ENCODE measurements around the gene DTNB.

The DTNB gene

DNA sequence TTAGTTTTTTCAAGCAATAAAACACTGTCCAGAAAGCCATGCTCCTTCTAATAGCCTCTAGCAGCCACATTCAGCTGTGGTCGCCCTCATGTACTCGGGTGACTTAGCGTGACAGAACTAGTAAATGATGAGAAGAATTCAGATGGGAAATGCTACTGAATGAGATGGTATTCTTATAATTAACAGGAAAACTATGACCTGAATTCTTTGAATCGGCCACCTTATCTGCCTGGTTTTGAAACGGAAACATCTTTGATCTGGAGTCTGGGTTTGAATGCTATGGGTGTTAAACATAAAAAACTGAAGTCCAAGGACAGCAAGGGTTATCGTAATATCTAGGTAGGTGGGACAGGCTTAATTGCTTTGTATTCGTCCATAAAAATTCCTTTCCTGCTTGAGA is 192.8 kb downstream of the DTNB start:
- ChIA-PET POLR2A (interaction anchor here (0.5 kb wide), 1 partner anchor 421 kb away, joined by 3 read pairs; no protein-coding TSS in a partner anchor), CTCF (no interaction called here)
- Histone ChIP-seq H3K27ac (ENCODE audit: extremely low read depth, low read depth, low read length) (no peak overlapping the region), H3K4me1 (ENCODE audit: control insufficient read depth, insufficient read depth, low read length) (peaks cover 2% of the 10 kb centered on the region; the same call in 1 of the 2 replicates), H3K9me3 (ENCODE audit: control insufficient read depth, insufficient read depth, low read depth, low read length) (no peaks in the 10 kb centered on the region), H3K36me3 (ENCODE audit: control insufficient read depth in 2 of 2, insufficient read depth in 1 of 2, low read length in 2 of 2) (peaks cover 0 to 3% of the 10 kb centered on the region in 2 experiments; a peak in 1 of 3 replicates), H3K4me3 (ENCODE audit: low read depth, low read length) (no peak overlapping the region)
- no peak for TF ChIP-seq SCRT1 (tag by site-specific recombination; IDR thresholded peaks at IDR 0.05; ENCODE audit: borderline replicate concordance)

DNA sequence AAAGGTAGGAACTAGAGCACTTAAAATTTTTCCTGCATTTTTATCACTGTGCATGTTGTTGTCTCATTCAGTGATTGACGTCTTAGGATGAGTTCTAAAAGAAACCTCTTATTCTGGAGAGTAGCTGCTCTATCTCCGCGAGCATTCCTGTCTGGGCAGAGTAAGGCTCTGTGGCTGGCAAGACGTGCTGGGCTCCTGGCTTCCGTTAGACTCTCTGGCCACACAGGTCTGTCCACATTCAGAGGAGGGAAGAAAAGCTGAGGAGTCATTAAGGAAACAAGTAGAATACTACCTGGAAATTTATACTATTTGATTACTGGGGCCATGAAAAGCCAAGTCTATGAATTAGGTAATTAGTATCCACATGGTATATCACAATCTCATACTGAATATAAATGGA is 193.6 kb downstream of the DTNB start:
- ChIA-PET POLR2A (interaction anchor here (0.5 kb wide), 1 partner anchor 420 kb away, joined by 3 read pairs; no protein-coding TSS in a partner anchor), CTCF (interaction anchor here (0.7 to 1.4 kb wide), 2 partner anchors 31 to 104 kb away, joined by 3 read pairs; no protein-coding TSS in a partner anchor)
- TF ChIP-seq ZNF610 (tag by site-specific recombination; IDR thresholded peaks at IDR 0.05; ENCODE audit: borderline replicate concordance) (no peak), GLI2 (tag by site-specific recombination; IDR thresholded peaks at IDR 0.05; ENCODE audit: borderline replicate concordance, low read depth) (no peak), ZNF391 (tag by site-specific recombination; IDR thresholded peaks at IDR 0.05; ENCODE audit: borderline replicate concordance, low read depth) (no peak), ZBTB8A (tag by site-specific recombination; IDR thresholded peaks at IDR 0.05) (no peak), ZNF23 (tag by site-specific recombination; IDR thresholded peaks at IDR 0.05; ENCODE audit: borderline replicate concordance) (no peak), ZNF626 (tag by site-specific recombination; IDR thresholded peaks at IDR 0.05) (no peak)
- Histone ChIP-seq H3K4me1 (ENCODE audit: control insufficient read depth, insufficient read depth, low read length) (peaks cover 2% of the 10 kb centered on the region; the same call in 1 of the 2 replicates), H3K9me3 (ENCODE audit: control insufficient read depth, insufficient read depth, low read depth, low read length) (no peaks in the 10 kb centered on the region), H3K36me3 (ENCODE audit: control insufficient read depth in 2 of 2, insufficient read depth in 1 of 2, low read length in 2 of 2) (peaks cover 0 to 3% of the 10 kb centered on the region in 2 experiments; a peak in 1 of 3 replicates), H3K4me3 (ENCODE audit: low read depth, low read length) (no peak overlapping the region), H3K27ac (ENCODE audit: extremely low read depth, low read depth, low read length) (no peak overlapping the region)

DNA sequence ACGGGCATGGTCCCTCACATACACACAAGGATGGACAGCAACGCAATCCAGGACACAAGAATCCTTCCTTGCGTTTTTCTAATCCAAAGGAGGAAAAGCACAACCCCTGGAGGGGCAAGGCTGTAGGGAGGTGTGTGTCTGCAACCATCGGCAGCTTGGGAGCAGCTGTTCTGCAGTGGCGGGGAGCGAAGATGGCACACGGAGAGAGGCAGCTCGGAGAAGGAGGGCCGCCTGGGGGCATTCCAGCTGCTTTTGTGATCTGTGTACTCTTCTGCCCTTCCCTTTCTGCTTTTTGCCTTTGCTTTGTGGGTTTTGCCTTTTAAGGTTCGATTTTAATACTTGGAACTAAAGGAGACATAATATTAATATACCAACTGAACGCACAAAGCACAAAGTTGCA is 194.6 kb downstream of the DTNB start:
- ChIA-PET POLR2A (no interaction called here), CTCF (interaction anchor here (1.4 kb wide), 1 partner anchor 103 kb away, joined by 3 read pairs; no protein-coding TSS in a partner anchor)
- no peak overlapping the region for H3K27ac ChIP-seq (ENCODE audit: extremely low read depth, low read depth, low read length)
- no peak overlapping the region for H3K4me3 ChIP-seq (ENCODE audit: low read depth, low read length)
- H3K4me1 ChIP-seq (ENCODE audit: control insufficient read depth, insufficient read depth, low read length): peaks cover 11% of the 10 kb centered on the region
- TF ChIP-seq ZNF707 (tag by site-specific recombination; IDR thresholded peaks at IDR 0.05) (no peak), HOXD13 (CRISPR knock-in tag; IDR thresholded peaks at IDR 0.05; ENCODE audit: borderline replicate concordance) (no peak), KLF1 (tag by site-specific recombination; IDR thresholded peaks at IDR 0.05) (no peak), ZNF114 (tag by site-specific recombination; IDR thresholded peaks at IDR 0.05) (no peak), EGR2 (tag by site-specific recombination; IDR thresholded peaks at IDR 0.05; ENCODE audit: low read depth) (no peak), HOXC10 (CRISPR knock-in tag; IDR thresholded peaks at IDR 0.05) (no peak), ZNF211 (tag by site-specific recombination; IDR thresholded peaks at IDR 0.05; ENCODE audit: low read depth) (no peak), GLI4 (tag by site-specific recombination; IDR thresholded peaks at IDR 0.05) (no peak), GLIS1 (tag by site-specific recombination; IDR thresholded peaks at IDR 0.05) (no peak)
- TF ChIP-seq, protein P1, sequence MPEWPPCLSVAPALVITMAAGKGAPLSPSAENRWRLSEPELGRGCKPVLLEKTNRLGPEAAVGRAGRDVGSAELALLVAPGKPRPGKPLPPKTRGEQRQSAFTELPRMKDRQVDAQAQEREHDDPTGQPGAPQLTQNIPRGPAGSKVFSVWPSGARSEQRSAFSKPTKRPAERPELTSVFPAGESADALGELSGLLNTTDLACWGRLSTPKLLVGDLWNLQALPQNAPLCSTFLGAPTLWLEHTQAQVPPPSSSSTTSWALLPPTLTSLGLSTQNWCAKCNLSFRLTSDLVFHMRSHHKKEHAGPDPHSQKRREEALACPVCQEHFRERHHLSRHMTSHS (tag by site-specific recombination; IDR thresholded peaks at IDR 0.05): no peak
- TF ChIP-seq, protein P2, sequence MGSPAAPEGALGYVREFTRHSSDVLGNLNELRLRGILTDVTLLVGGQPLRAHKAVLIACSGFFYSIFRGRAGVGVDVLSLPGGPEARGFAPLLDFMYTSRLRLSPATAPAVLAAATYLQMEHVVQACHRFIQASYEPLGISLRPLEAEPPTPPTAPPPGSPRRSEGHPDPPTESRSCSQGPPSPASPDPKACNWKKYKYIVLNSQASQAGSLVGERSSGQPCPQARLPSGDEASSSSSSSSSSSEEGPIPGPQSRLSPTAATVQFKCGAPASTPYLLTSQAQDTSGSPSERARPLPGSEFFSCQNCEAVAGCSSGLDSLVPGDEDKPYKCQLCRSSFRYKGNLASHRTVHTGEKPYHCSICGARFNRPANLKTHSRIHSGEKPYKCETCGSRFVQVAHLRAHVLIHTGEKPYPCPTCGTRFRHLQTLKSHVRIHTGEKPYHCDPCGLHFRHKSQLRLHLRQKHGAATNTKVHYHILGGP (tag by site-specific recombination; IDR thresholded peaks at IDR 0.05): no peak
- TF ChIP-seq, protein P3, sequence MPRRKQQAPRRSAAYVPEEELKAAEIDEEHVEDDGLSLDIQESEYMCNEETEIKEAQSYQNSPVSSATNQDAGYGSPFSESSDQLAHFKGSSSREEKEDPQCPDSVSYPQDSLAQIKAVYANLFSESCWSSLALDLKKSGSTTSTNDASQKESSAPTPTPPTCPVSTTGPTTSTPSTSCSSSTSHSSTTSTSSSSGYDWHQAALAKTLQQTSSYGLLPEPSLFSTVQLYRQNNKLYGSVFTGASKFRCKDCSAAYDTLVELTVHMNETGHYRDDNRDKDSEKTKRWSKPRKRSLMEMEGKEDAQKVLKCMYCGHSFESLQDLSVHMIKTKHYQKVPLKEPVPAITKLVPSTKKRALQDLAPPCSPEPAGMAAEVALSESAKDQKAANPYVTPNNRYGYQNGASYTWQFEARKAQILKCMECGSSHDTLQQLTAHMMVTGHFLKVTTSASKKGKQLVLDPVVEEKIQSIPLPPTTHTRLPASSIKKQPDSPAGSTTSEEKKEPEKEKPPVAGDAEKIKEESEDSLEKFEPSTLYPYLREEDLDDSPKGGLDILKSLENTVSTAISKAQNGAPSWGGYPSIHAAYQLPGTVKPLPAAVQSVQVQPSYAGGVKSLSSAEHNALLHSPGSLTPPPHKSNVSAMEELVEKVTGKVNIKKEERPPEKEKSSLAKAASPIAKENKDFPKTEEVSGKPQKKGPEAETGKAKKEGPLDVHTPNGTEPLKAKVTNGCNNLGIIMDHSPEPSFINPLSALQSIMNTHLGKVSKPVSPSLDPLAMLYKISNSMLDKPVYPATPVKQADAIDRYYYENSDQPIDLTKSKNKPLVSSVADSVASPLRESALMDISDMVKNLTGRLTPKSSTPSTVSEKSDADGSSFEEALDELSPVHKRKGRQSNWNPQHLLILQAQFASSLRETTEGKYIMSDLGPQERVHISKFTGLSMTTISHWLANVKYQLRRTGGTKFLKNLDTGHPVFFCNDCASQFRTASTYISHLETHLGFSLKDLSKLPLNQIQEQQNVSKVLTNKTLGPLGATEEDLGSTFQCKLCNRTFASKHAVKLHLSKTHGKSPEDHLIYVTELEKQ (tag by site-specific recombination; IDR thresholded peaks at IDR 0.05; ENCODE audit: borderline replicate concordance): no peak
- H3K9me3 ChIP-seq (ENCODE audit: control insufficient read depth, insufficient read depth, low read depth, low read length): no peaks in the 10 kb centered on the region
- H3K36me3 ChIP-seq (ENCODE audit: control insufficient read depth in 2 of 2, insufficient read depth in 1 of 2, low read length in 2 of 2): peaks cover 0 to 3% of the 10 kb centered on the region in 2 experiments; a peak in 1 of 3 replicates
